ENCODE measurements around the gene AZIN2. TPM values are rescaled to one million over a fixed set of nuclear protein-coding genes. Genes with fewer than 3 reads are reported as not detected.
"Not testable (repeated sequence)": the region's sequence is repeated elsewhere in the genome, so short reads cannot be mapped to it uniquely, and the experiment has no call there.

Gene AZIN2
- polyA plus RNA-seq, 1 experiment = 6.4 TPM

DNA sequence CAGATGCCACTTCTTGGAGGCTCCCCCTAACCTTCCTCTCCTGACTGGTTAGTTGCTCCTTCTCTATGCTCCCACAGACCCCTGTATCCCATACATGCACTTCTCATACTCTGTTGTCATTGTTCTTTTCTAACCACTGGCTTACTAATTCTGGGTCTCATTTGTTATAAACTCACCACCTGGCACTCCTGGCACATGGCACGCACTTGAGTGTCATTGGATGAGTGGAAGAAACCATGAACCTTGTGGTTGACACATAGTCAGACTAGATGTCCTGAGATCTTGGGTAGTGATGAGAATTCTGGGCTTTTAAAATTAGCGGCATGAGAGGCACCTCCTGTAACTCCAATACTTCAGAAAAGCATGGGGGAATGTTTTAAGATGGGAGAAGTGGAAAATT lies 51.6 kb downstream of the AZIN2 start:
- POLR2A ChIA-PET = no interaction called here

DNA sequence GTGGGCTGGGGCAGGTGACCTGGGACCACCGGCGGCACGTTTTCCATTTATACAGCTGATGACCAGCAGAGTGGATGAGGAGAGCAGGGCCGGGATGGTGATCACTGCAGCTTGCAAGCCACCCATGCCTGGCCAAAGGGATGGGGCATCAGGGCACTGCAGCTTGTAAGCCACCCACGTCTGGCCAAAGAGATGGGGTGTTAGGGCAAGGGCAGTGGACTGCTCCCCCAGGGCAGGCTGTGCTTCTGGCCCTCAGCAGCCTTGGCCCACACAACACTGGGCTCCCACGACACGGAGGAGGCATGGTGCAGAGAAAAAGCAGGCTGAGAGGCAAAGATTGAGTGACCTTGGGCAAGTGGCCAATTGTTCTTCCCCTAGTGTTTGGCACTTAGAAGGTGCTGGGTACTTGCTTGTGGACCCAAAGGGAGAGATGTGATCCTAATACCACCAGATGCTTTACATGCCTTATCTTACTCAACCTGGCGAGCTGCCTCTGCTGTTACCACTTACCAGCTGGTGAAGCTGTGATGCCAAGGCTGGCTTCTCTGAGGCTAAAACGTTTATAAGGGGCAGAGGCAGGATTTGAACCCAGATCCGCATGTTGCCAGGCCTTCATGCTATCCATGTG lies 52.6 kb downstream of the AZIN2 start:
- POLR2A ChIA-PET = no interaction called here
- CTCF ChIA-PET = interaction anchor here (0.6 to 1.4 kb wide), 3 partner anchors 12 to 327 kb away, joined by 3 to 4 read pairs (median 3); no protein-coding TSS in a partner anchor
- Histone ChIP-seq H3K27me3 (ENCODE audit: control insufficient read depth, insufficient read depth, low read length) (no peaks in the 10 kb centered on the region), H3K36me3 (ENCODE audit: control insufficient read depth, insufficient read depth, low read length) (no peaks in the 10 kb centered on the region), H3K4me3 (ENCODE audit: low read depth, low read length) (no peak overlapping the region)
- no peak for DNase-seq (ENCODE audit: low read depth)
- TF ChIP-seq, protein P1, sequence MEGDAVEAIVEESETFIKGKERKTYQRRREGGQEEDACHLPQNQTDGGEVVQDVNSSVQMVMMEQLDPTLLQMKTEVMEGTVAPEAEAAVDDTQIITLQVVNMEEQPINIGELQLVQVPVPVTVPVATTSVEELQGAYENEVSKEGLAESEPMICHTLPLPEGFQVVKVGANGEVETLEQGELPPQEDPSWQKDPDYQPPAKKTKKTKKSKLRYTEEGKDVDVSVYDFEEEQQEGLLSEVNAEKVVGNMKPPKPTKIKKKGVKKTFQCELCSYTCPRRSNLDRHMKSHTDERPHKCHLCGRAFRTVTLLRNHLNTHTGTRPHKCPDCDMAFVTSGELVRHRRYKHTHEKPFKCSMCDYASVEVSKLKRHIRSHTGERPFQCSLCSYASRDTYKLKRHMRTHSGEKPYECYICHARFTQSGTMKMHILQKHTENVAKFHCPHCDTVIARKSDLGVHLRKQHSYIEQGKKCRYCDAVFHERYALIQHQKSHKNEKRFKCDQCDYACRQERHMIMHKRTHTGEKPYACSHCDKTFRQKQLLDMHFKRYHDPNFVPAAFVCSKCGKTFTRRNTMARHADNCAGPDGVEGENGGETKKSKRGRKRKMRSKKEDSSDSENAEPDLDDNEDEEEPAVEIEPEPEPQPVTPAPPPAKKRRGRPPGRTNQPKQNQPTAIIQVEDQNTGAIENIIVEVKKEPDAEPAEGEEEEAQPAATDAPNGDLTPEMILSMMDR (IDR thresholded peaks at IDR 0.05; ENCODE audit: insufficient read depth, low read depth, low read length) = no peak

More for the DNA sequence above, 51.6 kb downstream of the AZIN2 start:
- no peak for DNase-seq (ENCODE audit: low read depth)
- Histone ChIP-seq H3K27me3 (ENCODE audit: control insufficient read depth, insufficient read depth, low read length) (no peaks in the 10 kb centered on the region), H3K4me3 (ENCODE audit: low read depth, low read length) (no peak overlapping the region), H3K36me3 (ENCODE audit: control insufficient read depth, insufficient read depth, low read length) (no peaks in the 10 kb centered on the region)
- CTCF ChIA-PET = interaction anchor here (0.9 kb wide), 1 partner anchor 328 kb away, joined by 3 read pairs; no protein-coding TSS in a partner anchor
- TF ChIP-seq, protein P1 (IDR thresholded peaks at IDR 0.05; ENCODE audit: insufficient read depth, low read depth, low read length) = no peak

DNA sequence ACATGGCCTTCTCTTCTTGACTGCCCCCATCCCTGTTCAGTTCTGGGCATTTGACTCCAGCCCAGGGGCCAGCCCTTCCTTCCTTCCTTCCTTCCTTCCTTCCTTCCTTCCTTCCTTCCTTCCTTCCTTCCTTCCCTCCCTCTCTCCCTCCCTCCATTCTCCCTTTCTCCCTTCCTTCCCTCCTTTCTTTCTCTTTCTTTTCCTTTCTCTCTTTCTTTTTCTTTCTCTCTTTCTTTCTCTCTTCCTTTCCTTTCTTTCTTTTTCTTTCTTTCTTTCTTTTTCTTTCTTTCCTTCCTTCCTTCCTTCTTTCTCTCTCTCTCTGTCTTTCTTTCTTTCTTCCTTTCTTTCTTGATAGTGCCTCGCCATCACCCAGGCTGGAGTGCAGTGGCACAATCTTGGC lies 55.1 kb downstream of the AZIN2 start:
- not testable (repeated sequence) for DNase-seq (ENCODE audit: low read depth); H3K4me3 ChIP-seq (ENCODE audit: low read depth, low read length); H3K36me3 ChIP-seq (ENCODE audit: control insufficient read depth, insufficient read depth, low read length); H3K27me3 ChIP-seq (ENCODE audit: control insufficient read depth, insufficient read depth, low read length)
- ChIA-PET POLR2A (interaction anchor here (0.7 kb wide), 1 partner anchor 248 kb away, joined by 4 read pairs; no protein-coding TSS in a partner anchor), CTCF (interaction anchor here (0.8 kb wide), 1 partner anchor 17 kb away, joined by 3 read pairs; no protein-coding TSS in a partner anchor)

DNA sequence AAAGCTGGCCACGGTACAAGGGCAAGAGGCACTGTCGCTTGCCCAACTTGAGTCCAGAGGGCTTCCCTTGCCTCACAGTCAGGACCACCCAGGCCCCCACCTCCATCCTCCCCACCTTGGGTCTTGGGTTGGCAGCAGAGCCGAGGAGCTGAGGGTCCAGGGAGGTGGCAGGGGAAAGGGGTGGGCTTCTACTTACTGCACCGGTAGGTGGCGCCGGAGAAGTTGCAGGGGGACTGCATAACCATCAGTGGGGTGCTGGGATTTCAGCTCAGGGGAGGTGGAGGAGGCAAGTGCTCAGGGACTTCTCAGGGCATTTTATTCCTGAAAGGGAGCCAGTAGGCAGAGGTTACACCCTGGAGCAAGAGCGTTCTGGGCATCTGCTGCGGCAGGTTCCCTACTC lies 56.8 kb downstream of the AZIN2 start:
- ChIA-PET CTCF (interaction anchor here (0.9 to 2.0 kb wide), 13 partner anchors 8 to 333 kb away, joined by 3 to 9 read pairs (median 4); no protein-coding TSS in a partner anchor), POLR2A (no interaction called here)
- Histone ChIP-seq H3K36me3 (ENCODE audit: control insufficient read depth, insufficient read depth, low read length) (no peaks in the 10 kb centered on the region), H3K4me3 (ENCODE audit: low read depth, low read length) (no peak overlapping the region), H3K27me3 (ENCODE audit: control insufficient read depth, insufficient read depth, low read length) (no peaks in the 10 kb centered on the region)
- TF ChIP-seq, protein P1 (IDR thresholded peaks at IDR 0.05; ENCODE audit: insufficient read depth, low read depth, low read length) = peak; percentile 71
- no peak for DNase-seq (ENCODE audit: low read depth)

DNA sequence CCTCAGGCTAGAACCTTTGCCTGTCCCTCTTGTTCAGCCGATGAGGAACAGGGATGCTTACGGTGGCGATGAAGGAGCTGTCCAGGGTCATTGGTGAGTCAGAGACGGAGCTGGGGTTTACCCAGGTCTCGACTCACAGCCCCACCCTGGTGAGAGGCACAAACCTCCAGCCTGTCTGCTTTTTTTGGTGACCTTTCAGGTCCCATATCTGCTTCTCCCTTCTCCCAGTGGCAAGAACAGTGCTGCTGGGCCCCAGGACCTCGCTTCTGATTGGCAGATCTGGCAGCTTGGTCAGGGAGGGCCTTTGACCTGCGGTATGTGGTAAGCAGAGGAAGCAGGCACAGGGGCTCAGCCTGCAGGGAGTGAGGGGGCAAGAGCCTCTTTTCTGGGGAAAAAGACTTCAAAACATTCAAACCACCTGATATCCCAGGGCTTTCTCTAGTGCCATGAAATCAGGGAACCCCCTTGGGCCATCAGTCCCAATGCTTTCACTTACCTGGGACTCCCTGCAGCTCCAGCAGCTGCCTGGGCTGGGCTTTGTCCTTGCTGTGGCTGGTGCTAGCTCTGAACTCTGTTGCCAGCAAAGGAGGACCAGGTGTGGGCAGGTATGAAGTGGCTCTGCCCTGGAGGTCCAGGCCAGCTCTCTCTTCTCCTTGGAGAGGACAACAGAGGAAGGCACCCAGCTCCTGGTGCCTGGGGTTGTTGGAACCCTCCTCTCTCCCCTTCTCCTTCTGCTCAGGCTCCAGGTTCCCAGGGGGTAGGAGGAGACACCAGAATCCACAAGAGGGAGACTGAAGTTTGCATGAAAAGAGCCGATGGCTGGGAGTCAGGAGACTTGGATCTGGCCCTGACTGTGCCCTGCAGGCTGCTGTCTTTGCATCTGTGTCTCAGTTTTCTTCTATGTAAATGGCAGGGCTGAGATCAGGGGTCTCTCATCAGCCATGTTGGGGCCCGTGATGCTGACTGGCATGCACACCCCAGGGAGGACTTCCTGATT lies 59.5 kb downstream of the AZIN2 start:
- TF ChIP-seq, protein P1 (IDR thresholded peaks at IDR 0.05; ENCODE audit: insufficient read depth, low read depth, low read length) = peak; percentile 25
- Histone ChIP-seq H3K4me3 (ENCODE audit: low read depth, low read length) (no peak overlapping the region), H3K27me3 (ENCODE audit: control insufficient read depth, insufficient read depth, low read length) (no peaks in the 10 kb centered on the region), H3K36me3 (ENCODE audit: control insufficient read depth, insufficient read depth, low read length) (no peaks in the 10 kb centered on the region)
- DNase-seq (ENCODE audit: low read depth) = no peak
- POLR2A ChIA-PET = no interaction called here
- CTCF ChIA-PET = interaction anchor here (0.7 to 2.2 kb wide), 6 partner anchors 10 to 331 kb away, joined by 3 to 6 read pairs (median 3); no protein-coding TSS in a partner anchor

All from BJ (cell line).